Ishikawa (cell line): ENCODE results near the gene WNT7B.

Experiments used
- CEBPB ChIP-seq: IDR thresholded peaks from 2 replicates; pipeline ENCODE4 v1.6.1; 2012
- CREB1 ChIP-seq: IDR thresholded peaks from 2 replicates; pipeline ENCODE4 v1.6.1; 2012; ENCODE audit warnings: low read depth
- EGR1 ChIP-seq: IDR thresholded peaks from 2 replicates; pipeline ENCODE4 v1.6.1; 2012
- EP300 ChIP-seq: IDR thresholded peaks from 2 replicates; pipeline ENCODE4 v1.6.1; 2012; ENCODE audit warnings: borderline replicate concordance
- FOXM1 ChIP-seq: IDR thresholded peaks from 2 replicates; pipeline ENCODE4 v1.6.1; 2012; ENCODE audit warnings: low read depth, borderline replicate concordance
- RAD21 ChIP-seq: IDR thresholded peaks from 2 replicates; pipeline ENCODE4 v1.6.1; 2012; ENCODE audit warnings: low read depth
- TAF1 ChIP-seq: IDR thresholded peaks from 2 replicates; pipeline ENCODE4 v1.6.1; 2012; ENCODE audit warnings: low read depth, mild to moderate bottlenecking
- TEAD4 ChIP-seq: IDR thresholded peaks from 2 replicates; pipeline ENCODE4 v1.6.1; 2012
- YY1 ChIP-seq: IDR thresholded peaks from 2 replicates; pipeline ENCODE4 v1.6.1; 2012; ENCODE audit warnings: low read depth

- TF ChIP-seq EGR1 (no peak), TEAD4 (no peak), YY1 (no peak), CREB1 (no peak), TAF1 (no peak), FOXM1 (no peak), CEBPB (no peak), EP300 (no peak), RAD21 (no peak)
Observed at GRCh38 chr22:45922256-45922655, 54.7 kb downstream of the WNT7B start.
